Neutrophil (primary cell): Measurements from ENCODE around the gene DPM2.

Source experiments
- H3K27ac ChIP-seq: fragments of 200-600 bp; sonication (generic); 2 replicates; pipeline ENCODE4 v1.5.1; 2016; ENCODE audit warnings: mild to moderate bottlenecking, moderate library complexity
- H3K27me3 ChIP-seq: fragments of 200-600 bp; sonication (generic); 2 replicates; pipeline ENCODE4 v1.6.0; 2016; ENCODE audit warnings: mild to moderate bottlenecking
- H3K36me3 ChIP-seq: fragments of 200-600 bp; sonication (generic); 2 replicates; pipeline ENCODE4 v1.5.1; 2017
- H3K4me1 ChIP-seq, 2 experiments: fragments of 200-600 bp in 1 of 2; sonication (generic) in 1 of 2; 1 replicate in 1 of 2; 2 replicates in 1 of 2; pipeline versions ENCODE4 v1.5.1 to v1.6.1; 2013 to 2016; ENCODE audit warnings: low read depth in 1 of 2, low read length in 1 of 2, mild to moderate bottlenecking in 1 of 2, moderate library complexity in 1 of 2; ENCODE audit not compliant: control insufficient read depth in 1 of 2, insufficient read depth in 1 of 2
- H3K4me3 ChIP-seq, 2 experiments: fragments of 200-600 bp in 1 of 2; sonication (generic) in 1 of 2; 1 replicate in 1 of 2; 2 replicates in 1 of 2; pipeline ENCODE4 v1.5.1; 2013 to 2016; ENCODE audit warnings: low read depth in 1 of 2, low read length in 1 of 2, mild to moderate bottlenecking in 1 of 2, moderate library complexity in 1 of 2
- H3K9me3 ChIP-seq: fragments of 200-600 bp; sonication (generic); 2 replicates; pipeline ENCODE4 v1.5.1; 2016
- TF ChIP-seq, protein P1 (sequence below): fragments of 200-600 bp; sonication (generic); IDR thresholded peaks from 2 replicates; pipeline ENCODE4 v1.5.1; 2016; ENCODE audit warnings: antibody characterized with exemption

The DPM2 gene

GRCh38 chr9:127981559-127982121 is 44.0 kb upstream of the DPM2 start:
- TF ChIP-seq, protein P1, sequence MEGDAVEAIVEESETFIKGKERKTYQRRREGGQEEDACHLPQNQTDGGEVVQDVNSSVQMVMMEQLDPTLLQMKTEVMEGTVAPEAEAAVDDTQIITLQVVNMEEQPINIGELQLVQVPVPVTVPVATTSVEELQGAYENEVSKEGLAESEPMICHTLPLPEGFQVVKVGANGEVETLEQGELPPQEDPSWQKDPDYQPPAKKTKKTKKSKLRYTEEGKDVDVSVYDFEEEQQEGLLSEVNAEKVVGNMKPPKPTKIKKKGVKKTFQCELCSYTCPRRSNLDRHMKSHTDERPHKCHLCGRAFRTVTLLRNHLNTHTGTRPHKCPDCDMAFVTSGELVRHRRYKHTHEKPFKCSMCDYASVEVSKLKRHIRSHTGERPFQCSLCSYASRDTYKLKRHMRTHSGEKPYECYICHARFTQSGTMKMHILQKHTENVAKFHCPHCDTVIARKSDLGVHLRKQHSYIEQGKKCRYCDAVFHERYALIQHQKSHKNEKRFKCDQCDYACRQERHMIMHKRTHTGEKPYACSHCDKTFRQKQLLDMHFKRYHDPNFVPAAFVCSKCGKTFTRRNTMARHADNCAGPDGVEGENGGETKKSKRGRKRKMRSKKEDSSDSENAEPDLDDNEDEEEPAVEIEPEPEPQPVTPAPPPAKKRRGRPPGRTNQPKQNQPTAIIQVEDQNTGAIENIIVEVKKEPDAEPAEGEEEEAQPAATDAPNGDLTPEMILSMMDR, result no peak
- H3K9me3 ChIP-seq, result no peaks in the 10 kb centered on the region

GRCh38 chr9:127980706-127981558 is 43.3 kb upstream of the DPM2 start, which contains the start of gene EEIG1:
EEIG1 (minus strand) TSS chr9:127980989; CDS start chr9:127980137, 852 bp downstream.
- H3K9me3 ChIP-seq, result no peaks in the 10 kb centered on the region
- H3K27ac ChIP-seq, result peak within 1 kb of the TSS; percentile 50
- no peaks in the 10 kb centered on the region for H3K36me3 ChIP-seq
- peaks cover 13 to 16% of the 10 kb centered on the region in 2 experiments for H3K4me1 ChIP-seq
- peaks cover 20% of the 10 kb centered on the region for H3K27me3 ChIP-seq
- H3K4me3 ChIP-seq, result peak within 1 kb of the TSS; percentile 74 to 79
- TF ChIP-seq, protein P1, result no peak

More at GRCh38 chr9:127981559-127982121, 44.0 kb upstream of the DPM2 start:
- Histone ChIP-seq H3K27me3 (peaks cover 20% of the 10 kb centered on the region), H3K36me3 (no peaks in the 10 kb centered on the region), H3K4me3 (peak overlapping the region; percentile 74 to 79), H3K4me1 (peaks cover 13 to 16% of the 10 kb centered on the region in 2 experiments), H3K27ac (peak overlapping the region; percentile 50)

DNA sequence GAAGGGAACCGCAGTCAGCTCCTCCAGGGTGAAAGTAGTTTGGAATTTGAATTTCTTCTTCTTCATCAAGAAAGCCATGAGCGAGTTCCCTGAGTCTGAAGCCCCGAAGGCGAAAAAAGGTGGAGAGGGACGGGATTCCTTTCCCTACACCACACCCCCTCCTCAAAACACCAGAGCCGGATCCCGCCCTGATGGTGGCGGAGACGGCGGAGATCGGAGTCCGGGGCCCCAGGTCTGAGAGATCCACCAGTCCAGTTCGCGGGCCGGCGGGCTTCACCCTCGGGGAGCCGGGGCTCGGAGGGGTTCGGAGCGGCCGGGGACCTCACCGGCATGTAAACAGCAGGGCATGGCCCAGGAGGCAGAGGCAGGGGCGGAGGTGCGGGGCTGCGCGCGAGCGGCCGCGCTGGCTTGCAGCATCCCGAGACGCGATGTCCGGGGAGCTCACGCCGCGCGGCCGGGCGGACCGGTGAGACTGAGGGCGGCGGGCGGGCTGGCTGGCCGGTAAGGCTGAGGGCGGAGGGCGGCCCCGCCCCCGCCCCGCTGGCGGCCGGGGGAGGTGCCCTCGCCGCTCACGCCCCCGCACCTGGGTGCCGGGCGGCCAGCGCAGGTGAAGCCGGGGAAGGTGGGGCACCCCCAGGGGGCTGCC is 42.5 kb upstream of the DPM2 start:
- peak overlapping the region; percentile 74 to 79 for H3K4me3 ChIP-seq
- H3K9me3 ChIP-seq, result no peaks in the 10 kb centered on the region
- H3K4me1 ChIP-seq, result peaks cover 13 to 16% of the 10 kb centered on the region in 2 experiments
- H3K27ac ChIP-seq, result peak overlapping the region; percentile 50
- H3K27me3 ChIP-seq, result peaks cover 20% of the 10 kb centered on the region
- TF ChIP-seq, protein P1, result no peak
- H3K36me3 ChIP-seq, result no peaks in the 10 kb centered on the region

GRCh38 chr9:127979333-127980059 is 41.8 kb upstream of the DPM2 start:
- H3K27me3 ChIP-seq, result peaks cover 20% of the 10 kb centered on the region
- no peak overlapping the region for H3K27ac ChIP-seq
- TF ChIP-seq, protein P1, result no peak
- peak overlapping the region; percentile 74 to 79 for H3K4me3 ChIP-seq
- H3K4me1 ChIP-seq, result peaks cover 13 to 16% of the 10 kb centered on the region in 2 experiments
- H3K9me3 ChIP-seq, result no peaks in the 10 kb centered on the region
- H3K36me3 ChIP-seq, result no peaks in the 10 kb centered on the region

DNA sequence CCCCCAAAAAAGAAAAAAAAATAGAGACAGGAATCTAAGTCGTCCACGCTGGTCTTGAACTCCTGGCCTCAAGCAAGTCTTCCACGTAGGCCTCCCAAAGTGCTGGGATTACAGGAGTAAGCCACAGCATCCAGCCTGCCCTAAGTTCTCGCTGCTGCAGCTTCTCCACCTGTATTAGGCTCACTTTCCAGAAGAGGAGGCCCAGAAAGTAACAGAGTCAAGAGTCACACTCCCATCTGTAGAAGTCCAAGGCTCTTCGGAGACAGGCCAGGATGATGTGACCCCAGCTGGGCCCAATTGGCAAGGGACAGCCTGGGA is 41.3 kb upstream of the DPM2 start:
- Histone ChIP-seq H3K27ac (no peak overlapping the region), H3K9me3 (no peaks in the 10 kb centered on the region), H3K27me3 (peaks cover 20% of the 10 kb centered on the region), H3K4me3 (no peak overlapping the region), H3K4me1 (peaks cover 13 to 16% of the 10 kb centered on the region in 2 experiments), H3K36me3 (no peaks in the 10 kb centered on the region)
- TF ChIP-seq, protein P1, result no peak
